GM12878 (cell line): ENCODE results near the gene TMEM244. TPM values are rescaled to one million over a fixed set of nuclear protein-coding genes. Genes with fewer than 3 reads are reported as not detected.

Experiments used
- ATAC-seq: fragments of 200-7000 bp; cut with Tn5 transposase; 3 replicates; pipeline ENCODE4 v1.9.1; 2020; ENCODE audit warnings: mild to moderate bottlenecking, moderate library complexity
- BruUV-seq: library from RNA; stranded (reverse); fragments of 400-500 nt; replicated peaks from 2 replicates; lab custom pipeline; 2021; lab: Mats Ljungman, UMichigan
- CTCF ChIA-PET: fragments of 300-600 bp; sonication (Branson Sonifier 250); formaldehyde crosslinking; extraction: SDS; loops from one replicate; lab custom pipeline; 2021; ENCODE audit warnings: inconsistent platforms; lab: Yijun Ruan, JAX
- POLR2A ChIA-PET: fragments of 350-600 bp; formaldehyde crosslinking; extraction: SDS; loops from one replicate; lab custom pipeline; 2021; ENCODE audit warnings: inconsistent platforms; lab: Charles Lee
- RAD21 ChIA-PET: fragments of 300-600 bp; sonication (Branson Sonifier 250); formaldehyde crosslinking; loops from one replicate; lab custom pipeline; 2023; ENCODE audit warnings: antibody characterized with exemption; ENCODE audit not compliant: unreplicated experiment; lab: Charles Lee
- SMC1A ChIA-PET: fragments of 300-600 bp; sonication (Branson Sonifier 250); formaldehyde crosslinking; loops from one replicate; lab custom pipeline; 2023; ENCODE audit not compliant: unreplicated experiment, uncharacterized antibody; lab: Charles Lee
- DNase-seq: peaks from one replicate; pipeline ENCODE4 v3.0.0-alpha.2; 2011; ENCODE audit warnings: low read depth, low spot score
- FAIRE-seq: peaks from 3 replicates; lab custom pipeline; 2011; peaks lifted over from hg19 to GRCh38; lab: Jason Lieb, UNC
- H2AFZ ChIP-seq: 2 replicates; pipeline ENCODE4 v1.6.0; 2011; ENCODE audit warnings: low read depth, low read length, control low read depth; ENCODE audit not compliant: control insufficient read depth
- H3K27ac ChIP-seq: 2 replicates; pipeline ENCODE4 v1.5.1; 2011; ENCODE audit warnings: control low read depth; ENCODE audit not compliant: control insufficient read depth, insufficient read depth
- H3K27me3 ChIP-seq, 2 experiments: replicated peaks in 1 of 2; 2 replicates each; pipeline versions ENCODE4 v1.6.0 to v1.6.1; 2011; ENCODE audit warnings: low read length in 1 of 2; ENCODE audit not compliant: control insufficient read depth in 2 of 2, insufficient read depth in 2 of 2
- H3K36me3 ChIP-seq, 2 experiments: 2 replicates each; pipeline ENCODE4 v1.5.1; 2011; ENCODE audit warnings: low read length in 1 of 2; ENCODE audit not compliant: control insufficient read depth in 2 of 2, insufficient read depth in 2 of 2
- H3K4me1 ChIP-seq: 2 replicates; pipeline ENCODE4 v1.6.1; 2011; ENCODE audit warnings: mild to moderate bottlenecking, low read length, moderate library complexity, mixed read lengths; ENCODE audit not compliant: control insufficient read depth, insufficient read depth
- H3K4me2 ChIP-seq: 2 replicates; pipeline ENCODE4 v1.6.0; 2011; ENCODE audit warnings: control low read depth; ENCODE audit not compliant: control insufficient read depth, insufficient read depth
- H3K4me3 ChIP-seq: fragments of 200-600 bp; sonication (generic); 2 replicates; pipeline ENCODE4 v1.5.1; 2016
- H3K79me2 ChIP-seq: 2 replicates; pipeline ENCODE4 v1.6.0; 2011; ENCODE audit warnings: low read length; ENCODE audit not compliant: control insufficient read depth, insufficient read depth
- H3K9ac ChIP-seq: 2 replicates; pipeline ENCODE4 v1.8.0; 2011; ENCODE audit warnings: low read length, control low read depth, mixed read lengths; ENCODE audit not compliant: control insufficient read depth, insufficient read depth
- H3K9me3 ChIP-seq: replicated peaks from 3 replicates; pipeline ENCODE4 v1.5.1; 2011; ENCODE audit warnings: mild to moderate bottlenecking, low read length; ENCODE audit not compliant: control insufficient read depth, insufficient read depth
- H4K20me1 ChIP-seq: 2 replicates; pipeline ENCODE4 v1.6.0; 2011; ENCODE audit not compliant: control insufficient read depth, insufficient read depth
- CBX3 ChIP-seq: fragments of 200-600 bp; sonication (generic); IDR thresholded peaks from 2 replicates; pipeline ENCODE4 v1.6.1; 2016; ENCODE audit warnings: low read depth, borderline replicate concordance
- CEBPB ChIP-seq, 2 experiments: fragments of 150-350 bp in 1 of 2; IDR thresholded peaks; 2 replicates each; pipeline ENCODE4 v1.6.1; 2012 to 2014; ENCODE audit warnings: low read depth in 2 of 2, low read length in 2 of 2, borderline replicate concordance in 1 of 2, inconsistent platforms in 1 of 2
- KDM1A ChIP-seq: fragments of 200-600 bp; sonication (generic); IDR thresholded peaks from 2 replicates; pipeline ENCODE4 v1.6.1; 2016; ENCODE audit warnings: borderline replicate concordance
- NKRF ChIP-seq: fragments of 450-650 bp; conservative IDR thresholded peaks from 2 replicates; pipeline ENCODE4 v1.6.1; 2017; ENCODE audit warnings: mild to moderate bottlenecking, moderate library complexity
- NR2C1 ChIP-seq: fragments of 450-650 bp; IDR thresholded peaks from 2 replicates; pipeline ENCODE4 v1.6.1; 2017; ENCODE audit warnings: antibody characterized with exemption, mild to moderate bottlenecking, moderate library complexity
- RCOR1 ChIP-seq: conservative IDR thresholded peaks from 2 replicates; pipeline ENCODE4 v1.6.1; 2012; ENCODE audit warnings: low read depth, low read length, improper control_type of control experiment
- TBL1XR1 ChIP-seq: IDR thresholded peaks from 2 replicates; pipeline ENCODE4 v1.6.1; 2012; ENCODE audit warnings: low read depth, low read length, improper control_type of control experiment
- TCF3 ChIP-seq: IDR thresholded peaks from 2 replicates; pipeline ENCODE4 v1.6.1; 2012; ENCODE audit warnings: low read depth, mild to moderate bottlenecking, low read length, borderline replicate concordance; ENCODE audit not compliant: insufficient read depth
- ZBTB4 ChIP-seq: fragments of 450-650 bp; formaldehyde crosslinking; IDR thresholded peaks from 2 replicates; pipeline ENCODE4 v1.4.0; 2022; ENCODE audit warnings: mild to moderate bottlenecking, moderate library complexity
- ZNF384 ChIP-seq: IDR thresholded peaks from 2 replicates; pipeline ENCODE4 v1.6.1; 2012; ENCODE audit warnings: low read depth, mild to moderate bottlenecking, low read length, improper control_type of control experiment, borderline replicate concordance
- WGBS: methylation state at CpG from one replicate; pipeline ENCODE4 v1.1.6; 2016; ENCODE audit warnings: low lambda C conversion rate; ENCODE audit not compliant: insufficient replicate concordance, insufficient coverage; ENCODE audit errors: missing lambda C conversion rate; 5-methylcytosine and 5-hydroxymethylcytosine counted together
- in situ Hi-C: fragments of 300-500 bp; cut with MboI; formaldehyde crosslinking; loops from 9 replicates; pipeline ENCODE4 v1.14.3; 2018; ENCODE audit warnings: mixed read lengths
- intact Hi-C: fragments of 100-400 bp; cut with micrococcal nuclease; formaldehyde crosslinking; loops from one replicate; pipeline ENCODE4 v1.14.2; 2022; ENCODE audit not compliant: unreplicated experiment
- polyA plus RNA-seq, 11 experiments: library from polyadenylated mRNA; depleted of rRNA in 4 of 11; unstranded in 6 of 11; stranded (reverse) in 5 of 11; fragments of >200 nt; fragmentation: Nextera tagmentation in 4 of 11; fragmentation: Illumina TruSeq in 1 of 11; extraction: Ambion mirVana in 4 of 11; extraction: Trizol in 1 of 11; gene quantifications; 1 replicate in 1 of 11; 2 replicates in 10 of 11; pipeline versions ENCODE4 v1.2.1 to v1.2.3, GENCODE V29; 2011 to 2016; ENCODE audit warnings: inconsistent platforms in 2 of 11, missing spikeins in 2 of 11, low read depth in 1 of 11
- total RNA-seq, 4 experiments: library from RNA; depleted of rRNA in 3 of 4; stranded (reverse); fragments of >200 nt in 3 of 4; fragmentation: Illumina TruSeq in 1 of 4; extraction: Trizol in 1 of 4; gene quantifications; 2 replicates each; pipeline versions ENCODE4 v1.2.1 to v1.2.3, GENCODE V29; 2013 to 2021
- TF ChIP-seq, protein P1 (sequence below): IDR thresholded peaks from 2 replicates; pipeline ENCODE4 v1.6.1; 2011; ENCODE audit warnings: low read depth, mild to moderate bottlenecking, low read length, moderate library complexity, borderline replicate concordance; ENCODE audit errors: extremely low read depth
- TF ChIP-seq, protein P2 (sequence below): fragments of 150-350 bp; IDR thresholded peaks from 2 replicates; pipeline ENCODE4 v1.6.1; 2014; ENCODE audit warnings: mild to moderate bottlenecking, low read depth, low read length
- TF ChIP-seq, protein P3 (sequence below): IDR thresholded peaks from 2 replicates; pipeline ENCODE4 v1.6.1; 2012; ENCODE audit warnings: low read depth, low read length, improper control_type of control experiment
- TF ChIP-seq, protein P4 (sequence below): IDR thresholded peaks from 2 replicates; pipeline ENCODE4 v1.6.1; 2011; ENCODE audit warnings: mild to moderate bottlenecking, low read depth, low read length, moderate library complexity; ENCODE audit not compliant: insufficient replicate concordance

TMEM244 gene
- total and polyA plus RNA-seq, 10 of the 15 experiments (the other 5 are each of a cell fraction or from before 2014, with no cell fraction given) = 0.14 TPM; not detected in 9

GRCh38 chr6:129835691-129836090, 25.4 kb downstream of the TMEM244 start:
- no peaks in the 10 kb centered on the region for H4K20me1 ChIP-seq
- in situ Hi-C loops = no loop called here
- intact Hi-C loops = no loop called here
- ChIA-PET POLR2A (no interaction called here), RAD21 (no interaction called here), CTCF (interaction anchor here (0.6 to 2.2 kb wide), 5 partner anchors 10 to 465 kb away, joined by 3 to 7 read pairs (median 3); no protein-coding TSS in a partner anchor), SMC1A (interaction anchor here (1.2 to 1.9 kb wide), 4 partner anchors 10 to 97 kb away, joined by 3 to 4 read pairs (median 3); no protein-coding TSS in a partner anchor)
- H2AFZ ChIP-seq = no peak overlapping the region
- H3K4me1 ChIP-seq = no peaks in the 10 kb centered on the region
- no peak overlapping the region for H3K9ac ChIP-seq
- no peaks in the 10 kb centered on the region for H3K79me2 ChIP-seq
- no peak overlapping the region for H3K4me3 ChIP-seq
- H3K36me3 ChIP-seq = no peaks in the 10 kb centered on the region
- H3K4me2 ChIP-seq = no peak overlapping the region
- no peak for FAIRE-seq
- 51% methylated on average over 11 of the region's 11 CpGs for WGBS
- no peaks in the 10 kb centered on the region; a peak in 1 of 4 replicates for H3K27me3 ChIP-seq
- no peak for ATAC-seq
- BruUV-seq = no TSS peak
- H3K27ac ChIP-seq = no peak overlapping the region
- no peak for DNase-seq
- H3K9me3 ChIP-seq = no peaks in the 10 kb centered on the region; the same call in 2 of the 3 replicates
- no peak for TF ChIP-seq ZBTB4 (CRISPR knock-in tag)
- no peak for TF ChIP-seq NR2C1
- TF ChIP-seq, protein P1, sequence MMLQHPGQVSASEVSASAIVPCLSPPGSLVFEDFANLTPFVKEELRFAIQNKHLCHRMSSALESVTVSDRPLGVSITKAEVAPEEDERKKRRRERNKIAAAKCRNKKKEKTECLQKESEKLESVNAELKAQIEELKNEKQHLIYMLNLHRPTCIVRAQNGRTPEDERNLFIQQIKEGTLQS = no peak
- no peak for TF ChIP-seq TCF3
- TF ChIP-seq NKRF = no peak
- TF ChIP-seq, protein P2, sequence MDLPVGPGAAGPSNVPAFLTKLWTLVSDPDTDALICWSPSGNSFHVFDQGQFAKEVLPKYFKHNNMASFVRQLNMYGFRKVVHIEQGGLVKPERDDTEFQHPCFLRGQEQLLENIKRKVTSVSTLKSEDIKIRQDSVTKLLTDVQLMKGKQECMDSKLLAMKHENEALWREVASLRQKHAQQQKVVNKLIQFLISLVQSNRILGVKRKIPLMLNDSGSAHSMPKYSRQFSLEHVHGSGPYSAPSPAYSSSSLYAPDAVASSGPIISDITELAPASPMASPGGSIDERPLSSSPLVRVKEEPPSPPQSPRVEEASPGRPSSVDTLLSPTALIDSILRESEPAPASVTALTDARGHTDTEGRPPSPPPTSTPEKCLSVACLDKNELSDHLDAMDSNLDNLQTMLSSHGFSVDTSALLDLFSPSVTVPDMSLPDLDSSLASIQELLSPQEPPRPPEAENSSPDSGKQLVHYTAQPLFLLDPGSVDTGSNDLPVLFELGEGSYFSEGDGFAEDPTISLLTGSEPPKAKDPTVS = no peak
- TF ChIP-seq CEBPB (IDR thresholded peaks at IDR 0.05; ENCODE audit: borderline replicate concordance in 1 of 2, low read depth in 2 of 2, low read length in 2 of 2) = no peak
- TF ChIP-seq, protein P3, sequence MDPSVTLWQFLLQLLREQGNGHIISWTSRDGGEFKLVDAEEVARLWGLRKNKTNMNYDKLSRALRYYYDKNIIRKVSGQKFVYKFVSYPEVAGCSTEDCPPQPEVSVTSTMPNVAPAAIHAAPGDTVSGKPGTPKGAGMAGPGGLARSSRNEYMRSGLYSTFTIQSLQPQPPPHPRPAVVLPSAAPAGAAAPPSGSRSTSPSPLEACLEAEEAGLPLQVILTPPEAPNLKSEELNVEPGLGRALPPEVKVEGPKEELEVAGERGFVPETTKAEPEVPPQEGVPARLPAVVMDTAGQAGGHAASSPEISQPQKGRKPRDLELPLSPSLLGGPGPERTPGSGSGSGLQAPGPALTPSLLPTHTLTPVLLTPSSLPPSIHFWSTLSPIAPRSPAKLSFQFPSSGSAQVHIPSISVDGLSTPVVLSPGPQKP = no peak
- no peak for TF ChIP-seq ZNF384
- no peak for TF ChIP-seq KDM1A
- no peak for TF ChIP-seq TBL1XR1
- TF ChIP-seq, protein P4, sequence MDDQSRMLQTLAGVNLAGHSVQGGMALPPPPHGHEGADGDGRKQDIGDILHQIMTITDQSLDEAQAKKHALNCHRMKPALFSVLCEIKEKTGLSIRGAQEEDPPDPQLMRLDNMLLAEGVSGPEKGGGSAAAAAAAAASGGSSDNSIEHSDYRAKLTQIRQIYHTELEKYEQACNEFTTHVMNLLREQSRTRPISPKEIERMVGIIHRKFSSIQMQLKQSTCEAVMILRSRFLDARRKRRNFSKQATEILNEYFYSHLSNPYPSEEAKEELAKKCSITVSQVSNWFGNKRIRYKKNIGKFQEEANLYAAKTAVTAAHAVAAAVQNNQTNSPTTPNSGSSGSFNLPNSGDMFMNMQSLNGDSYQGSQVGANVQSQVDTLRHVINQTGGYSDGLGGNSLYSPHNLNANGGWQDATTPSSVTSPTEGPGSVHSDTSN = no peak
- no peak for TF ChIP-seq CBX3
- TF ChIP-seq RCOR1 = no peak
